K562 (cell line): Measurements from ENCODE around the gene EEPD1. TPM values are rescaled to one million over a fixed set of nuclear protein-coding genes. Genes with fewer than 3 reads are reported as not detected.
A peak's percentile ranks its signal among the peaks of the same experiment; 100 is the strongest.

Source experiments
- DACH1 ChIP-seq: fragments of 450-650 bp; IDR thresholded peaks from 2 replicates; pipeline ENCODE4 v1.6.1; 2018; ENCODE audit not compliant: partially characterized antibody
- DDX20 ChIP-seq: fragments of 450-650 bp; IDR thresholded peaks from 2 replicates; pipeline ENCODE4 v1.6.1; 2016; ENCODE audit warnings: missing genetic modification characterization, low read depth, mild to moderate bottlenecking, missing compliant biosample characterization, moderate library complexity
- E2F4 ChIP-seq: sonication (generic); formaldehyde crosslinking; IDR thresholded peaks from 2 replicates; pipeline ENCODE4 v1.8.0; 2022; ENCODE audit warnings: mild to moderate bottlenecking, low read depth, missing genetic modification reagents
- EHMT2 ChIP-seq: fragments of 450-650 bp; IDR thresholded peaks from 2 replicates; pipeline ENCODE4 v1.6.1; 2018; ENCODE audit warnings: antibody characterized with exemption
- MAFG ChIP-seq: fragments of 450-650 bp; conservative IDR thresholded peaks from 2 replicates; pipeline ENCODE4 v1.6.1; 2016; ENCODE audit warnings: missing genetic modification characterization, missing compliant biosample characterization
- MTA3 ChIP-seq: fragments of 450-650 bp; formaldehyde crosslinking; IDR thresholded peaks from 2 replicates; pipeline ENCODE4 v1.6.1; 2017; ENCODE audit warnings: mild to moderate bottlenecking, borderline replicate concordance
- NFE2 ChIP-seq: IDR thresholded peaks from 2 replicates; pipeline ENCODE4 v1.6.1; 2014; ENCODE audit warnings: antibody characterized with exemption, low read depth
- NR2F6 ChIP-seq: fragments of 450-650 bp; formaldehyde crosslinking; IDR thresholded peaks from 2 replicates; pipeline ENCODE4 v1.4.0; 2020; ENCODE audit warnings: mild to moderate bottlenecking
- RBM15 ChIP-seq: fragments of 200-400 bp; formaldehyde crosslinking; IDR thresholded peaks from 2 replicates; pipeline ENCODE4 v1.6.1; 2018; ENCODE audit warnings: mild to moderate bottlenecking, low read length, moderate library complexity; ENCODE audit not compliant: insufficient read depth
- SMARCA5 ChIP-seq: fragments of 450-650 bp; IDR thresholded peaks from 2 replicates; pipeline ENCODE4 v1.6.1; 2016
- TSHZ1 ChIP-seq: fragments of 250-450 bp; sonication (Bioruptor Pico); IDR thresholded peaks from 2 replicates; pipeline ENCODE4 v1.4.0; 2020; ENCODE audit warnings: mild to moderate bottlenecking, moderate library complexity
- XRCC3 ChIP-seq: fragments of 450-650 bp; IDR thresholded peaks from 2 replicates; pipeline ENCODE4 v1.6.1; 2017; ENCODE audit warnings: mild to moderate bottlenecking, moderate library complexity
- ZC3H4 ChIP-seq: sonication (generic); formaldehyde crosslinking; IDR thresholded peaks from 2 replicates; pipeline ENCODE4 v1.9.0; 2021; ENCODE audit warnings: missing genetic modification reagents, borderline replicate concordance
- ZNF146 ChIP-seq: IDR thresholded peaks from one replicate; pipeline ENCODE4 v1.6.1; 2018; ENCODE audit warnings: missing compliant biosample characterization; ENCODE audit not compliant: unreplicated experiment
- ZNF184 ChIP-seq: sonication (generic); formaldehyde crosslinking; IDR thresholded peaks from 2 replicates; pipeline ENCODE4 v1.5.0; 2020; ENCODE audit warnings: missing genetic modification reagents
- ZNF239 ChIP-seq: fragments of 250-450 bp; sonication (Bioruptor Pico); IDR thresholded peaks from 2 replicates; pipeline ENCODE4 v1.4.0; 2020; ENCODE audit warnings: mild to moderate bottlenecking
- ZNF311 ChIP-seq: fragments of 250-450 bp; sonication (Bioruptor Pico); IDR thresholded peaks from 2 replicates; pipeline ENCODE4 v1.4.0; 2020; ENCODE audit warnings: mild to moderate bottlenecking, moderate library complexity
- ZNF445 ChIP-seq: fragments of 250-450 bp; sonication (Bioruptor Pico); IDR thresholded peaks from 2 replicates; pipeline ENCODE4 v1.4.0; 2020; ENCODE audit warnings: low read depth, mild to moderate bottlenecking, moderate library complexity
- ZNF589 ChIP-seq: fragments of 200-800 bp; sonication (Bioruptor generic); IDR thresholded peaks from 2 replicates; pipeline ENCODE4 v1.6.1; 2016; ENCODE audit warnings: low read depth, missing genetic modification characterization, missing compliant biosample characterization
- polyA plus RNA-seq, 8 experiments: library from polyadenylated mRNA; depleted of rRNA in 4 of 8; stranded (reverse) in 5 of 8; unstranded in 3 of 8; fragments of >200 nt; fragmentation: Nextera tagmentation in 2 of 8; fragmentation: Illumina TruSeq in 1 of 8; extraction: Ambion mirVana in 2 of 8; extraction: Trizol in 1 of 8; gene quantifications; 2 replicates each; pipeline versions ENCODE4 v1.2.1 to v1.2.3, GENCODE V29; 2011 to 2014; ENCODE audit warnings: inconsistent platforms in 1 of 8, missing spikeins in 1 of 8
- total RNA-seq, 7 experiments: library from RNA; depleted of rRNA in 6 of 7; stranded (reverse); fragments of >200 nt in 6 of 7; fragmentation: Illumina TruSeq in 2 of 7; extraction: Trizol in 2 of 7; gene quantifications; 2 replicates each; pipeline versions ENCODE4 v1.2.1 to v1.2.3, GENCODE V29; 2011 to 2021; ENCODE audit warnings: low replicate concordance in 1 of 7
- TF ChIP-seq, protein P1 (sequence below): sonication (generic); formaldehyde crosslinking; IDR thresholded peaks from 2 replicates; pipeline ENCODE4 v1.8.0; 2022; ENCODE audit warnings: mild to moderate bottlenecking, missing genetic modification reagents
- TF ChIP-seq, protein P2 (sequence below): fragments of 250-450 bp; sonication (Bioruptor Pico); IDR thresholded peaks from 2 replicates; pipeline ENCODE4 v1.4.0; 2020; ENCODE audit warnings: mild to moderate bottlenecking, moderate library complexity
- TF ChIP-seq, protein P3 (sequence below), 2 experiments: fragments of 450-650 bp in 1 of 2; sonication (generic) in 1 of 2; formaldehyde crosslinking; conservative IDR thresholded peaks; 2 replicates each; pipeline versions ENCODE4 v1.4.0 to v1.8.1; 2020 to 2022; ENCODE audit warnings: mild to moderate bottlenecking in 1 of 2, missing genetic modification reagents in 1 of 2

EEPD1 gene
- total and polyA plus RNA-seq, 9 of the 15 experiments (the other 6 are each of a cell fraction or from before 2014, with no cell fraction given): 0.01 to 1.5 (median 0.74) TPM; not detected in 1

DNA sequence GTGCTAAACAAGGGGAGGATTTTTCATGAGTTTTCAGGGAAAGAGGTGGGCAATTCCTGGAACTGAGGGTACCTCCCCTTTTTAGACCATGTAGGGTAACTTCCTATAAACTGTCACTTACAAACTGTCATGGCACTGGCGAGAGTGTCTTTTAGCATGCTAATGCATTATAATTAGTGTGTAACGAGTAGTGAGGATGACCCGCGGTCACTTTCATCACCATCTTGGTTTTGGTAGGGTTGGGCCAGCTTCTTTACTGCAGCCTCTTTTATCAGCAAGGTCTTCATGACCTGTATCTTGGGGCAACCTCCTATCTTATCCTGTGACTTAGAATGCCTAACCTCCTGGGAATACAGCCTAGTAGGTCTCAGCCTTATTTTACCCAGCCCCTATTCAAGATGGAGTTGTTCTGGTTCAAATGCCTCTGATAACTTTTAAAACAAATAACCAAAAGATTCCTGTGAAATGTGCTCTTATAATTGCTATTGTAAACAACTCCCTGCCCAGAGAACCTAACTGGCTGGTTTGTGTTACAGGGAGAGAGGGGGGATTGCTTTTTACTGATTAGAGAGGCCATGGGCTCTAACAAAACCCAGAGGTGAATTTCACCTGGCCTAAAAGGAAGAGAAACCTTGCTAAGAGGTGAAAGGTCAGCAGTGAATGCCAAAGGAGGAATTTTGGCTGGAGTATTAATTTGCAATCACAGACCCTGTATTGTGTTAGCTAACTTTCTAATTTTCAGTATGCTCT, 64.3 kb downstream of the EEPD1 start (continued):
- peak; percentile 83 for TF ChIP-seq DDX20 (tag)
- TF ChIP-seq EHMT2: no peak
- no peak for TF ChIP-seq ZNF146 (CRISPR knock-in tag)
- TF ChIP-seq TSHZ1: peak; percentile 74; the same call in 1 of the 2 replicates
- TF ChIP-seq E2F4 (CRISPR knock-in tag): no peak
- TF ChIP-seq XRCC3: no peak
- TF ChIP-seq SMARCA5: no peak
- no peak for TF ChIP-seq RBM15
- peak; percentile 81 for TF ChIP-seq ZNF239
- TF ChIP-seq ZNF445 (CRISPR knock-in tag): peak; percentile 79
- no peak for TF ChIP-seq ZNF184 (CRISPR knock-in tag)
- no peak for TF ChIP-seq ZC3H4
- no peak for TF ChIP-seq DACH1
- TF ChIP-seq, protein P1, sequence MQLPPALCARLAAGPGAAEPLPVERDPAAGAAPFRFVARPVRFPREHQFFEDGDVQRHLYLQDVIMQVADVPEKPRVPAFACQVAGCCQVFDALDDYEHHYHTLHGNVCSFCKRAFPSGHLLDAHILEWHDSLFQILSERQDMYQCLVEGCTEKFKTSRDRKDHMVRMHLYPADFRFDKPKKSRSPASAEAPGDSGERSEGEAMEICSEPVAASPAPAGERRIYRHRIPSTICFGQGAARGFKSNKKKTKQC (CRISPR knock-in tag): no peak
- TF ChIP-seq, protein P2, sequence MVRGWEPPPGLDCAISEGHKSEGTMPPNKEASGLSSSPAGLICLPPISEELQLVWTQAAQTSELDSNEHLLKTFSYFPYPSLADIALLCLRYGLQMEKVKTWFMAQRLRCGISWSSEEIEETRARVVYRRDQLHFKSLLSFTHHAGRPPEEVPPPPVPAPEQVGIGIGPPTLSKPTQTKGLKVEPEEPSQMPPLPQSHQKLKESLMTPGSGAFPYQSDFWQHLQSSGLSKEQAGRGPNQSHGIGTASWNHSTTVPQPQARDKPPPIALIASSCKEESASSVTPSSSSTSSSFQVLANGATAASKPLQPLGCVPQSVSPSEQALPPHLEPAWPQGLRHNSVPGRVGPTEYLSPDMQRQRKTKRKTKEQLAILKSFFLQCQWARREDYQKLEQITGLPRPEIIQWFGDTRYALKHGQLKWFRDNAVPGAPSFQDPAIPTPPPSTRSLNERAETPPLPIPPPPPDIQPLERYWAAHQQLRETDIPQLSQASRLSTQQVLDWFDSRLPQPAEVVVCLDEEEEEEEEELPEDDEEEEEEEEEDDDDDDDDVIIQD (CRISPR knock-in tag): no peak
- TF ChIP-seq MTA3: no peak
- TF ChIP-seq NFE2: no peak
- TF ChIP-seq ZNF589: peak; percentile 94
- TF ChIP-seq, protein P3, sequence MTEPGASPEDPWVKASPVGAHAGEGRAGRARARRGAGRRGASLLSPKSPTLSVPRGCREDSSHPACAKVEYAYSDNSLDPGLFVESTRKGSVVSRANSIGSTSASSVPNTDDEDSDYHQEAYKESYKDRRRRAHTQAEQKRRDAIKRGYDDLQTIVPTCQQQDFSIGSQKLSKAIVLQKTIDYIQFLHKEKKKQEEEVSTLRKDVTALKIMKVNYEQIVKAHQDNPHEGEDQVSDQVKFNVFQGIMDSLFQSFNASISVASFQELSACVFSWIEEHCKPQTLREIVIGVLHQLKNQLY (CRISPR knock-in tag; conservative IDR thresholded peaks at IDR 0.05): no peak
- TF ChIP-seq ZNF311 (CRISPR knock-in tag): peak; percentile 96
- no peak for TF ChIP-seq NR2F6 (CRISPR knock-in tag)
- TF ChIP-seq MAFG (tag): no peak
